Measurements from ENCODE around the gene CUEDC1. TPM values are rescaled to one million over a fixed set of nuclear protein-coding genes. Genes with fewer than 3 reads are reported as not detected.
A peak's percentile ranks its signal among the peaks of the same experiment; 100 is the strongest.

CUEDC1 gene
- polyA plus RNA-seq, 2 of the 4 experiments (the other 2 are of a cell fraction), result 44.3 to 90.6 TPM

GRCh38 chr17:57919918-57920317 is 35.3 kb downstream of the CUEDC1 start (continued):
- TF ChIP-seq RAD21 (conservative IDR thresholded peaks at IDR 0.05 in 1 of 2, IDR thresholded peaks at IDR 0.05 in 1 of 2) (no peak), ESRRA (IDR thresholded peaks at IDR 0.05; ENCODE audit: borderline replicate concordance, low read length) (no peak), E2F6 (IDR thresholded peaks at IDR 0.05; ENCODE audit: borderline replicate concordance, low read depth) (no peak), KDM1A (IDR thresholded peaks at IDR 0.05; ENCODE audit: low read depth) (no peak), FOSB (CRISPR knock-in tag; IDR thresholded peaks at IDR 0.05) (no peak), BHLHE40 (IDR thresholded peaks at IDR 0.05; ENCODE audit: low read depth, low read length) (no peak)

GRCh38 chr17:57918017-57918895 is 37.0 kb downstream of the CUEDC1 start:
- POLR2A ChIA-PET, result interaction anchor here (0.8 to 1.2 kb wide), 3 partner anchors 15 to 29 kb away, joined by 3 read pairs; no protein-coding TSS in a partner anchor
- no peak for FAIRE-seq
- CTCF ChIA-PET, result interaction anchor here (0.8 to 8.8 kb wide), 13 partner anchors 13 to 84 kb away, joined by 3 to 50 read pairs (median 5); no protein-coding TSS in a partner anchor
- 43% methylated on average over 5 of the region's 5 CpGs for WGBS (ENCODE audit: missing lambda C conversion rate)
- peaks cover 76% of the 10 kb centered on the region for H3K4me1 ChIP-seq
- H3K9me3 ChIP-seq, result no peaks in the 10 kb centered on the region
- peak; percentile 47; the same call in 1 of the 2 replicates for TF ChIP-seq GATA3 (IDR thresholded peaks at IDR 0.05; ENCODE audit: borderline replicate concordance)
- TF ChIP-seq TP53 (CRISPR knock-in tag; IDR thresholded peaks at IDR 0.05), result no peak
- 0 out of 5 replicates have a peak, but pooled peaks of 1 of the 2 experiments have one; percentile 24 for TF ChIP-seq JUN (IDR thresholded peaks at IDR 0.05)
- H3K4me3 ChIP-seq, result no peak overlapping the region
- H3K4me2 ChIP-seq, result peak overlapping the region; percentile 60
- ATAC-seq, result peak; percentile 16 to 57; a peak in 3 of 6 replicates
- no peak for DNase-seq (ENCODE audit: low read depth in 1 of 2, low spot score in 1 of 2)
- peak overlapping the region; percentile 56 to 74 for H3K27ac ChIP-seq

GRCh38 chr17:57916925-57917858 is 38.0 kb downstream of the CUEDC1 start:
- 82% methylated on average over 9 of the region's 9 CpGs for WGBS (ENCODE audit: missing lambda C conversion rate)
- H3K4me3 ChIP-seq, result no peak overlapping the region
- ChIA-PET POLR2A (interaction anchor here (0.8 to 1.2 kb wide), 3 partner anchors 14 to 30 kb away, joined by 3 read pairs; no protein-coding TSS in a partner anchor), CTCF (interaction anchor here (1.1 to 8.8 kb wide), 9 partner anchors 12 to 83 kb away, joined by 3 to 50 read pairs (median 7); no protein-coding TSS in a partner anchor)
- H3K9me3 ChIP-seq, result no peaks in the 10 kb centered on the region
- TF ChIP-seq NPAS2 (CRISPR knock-in tag; IDR thresholded peaks at IDR 0.05; ENCODE audit: borderline replicate concordance) (no peak), CBX8 (IDR thresholded peaks at IDR 0.05) (no peak), RAD21 (conservative IDR thresholded peaks at IDR 0.05 in 1 of 2, IDR thresholded peaks at IDR 0.05 in 1 of 2) (peak; percentile 35 to 55; a peak in 3 of 5 replicates), HDAC2 (IDR thresholded peaks at IDR 0.05) (0 out of 2 replicates have a peak, but pooled peaks have one; percentile 53), ZC3H11A (IDR thresholded peaks at IDR 0.05) (no peak), ZFP36 (IDR thresholded peaks at IDR 0.05; ENCODE audit: borderline replicate concordance, partially characterized antibody) (peak; percentile 60), KDM1A (IDR thresholded peaks at IDR 0.05; ENCODE audit: low read depth) (peak; percentile 93), CTCF (IDR thresholded peaks at IDR 0.05) (peak; percentile 28), SMC3 (IDR thresholded peaks at IDR 0.05) (peak; percentile 42; the same call in 2 of the 3 replicates), MAX (IDR thresholded peaks at IDR 0.05) (peak; percentile 50; the same call in 1 of the 2 replicates), HOXB13 (CRISPR knock-in tag; IDR thresholded peaks at IDR 0.05; ENCODE audit: low read depth) (no peak)
- FAIRE-seq (no peak), DNase-seq (ENCODE audit: low read depth in 1 of 2, low spot score in 1 of 2) (peak in 1 of 2 experiments; percentile 63), ATAC-seq (peak; percentile 25 to 53; a peak in 4 of 6 replicates)
- H3K27ac ChIP-seq, result peak overlapping the region; percentile 56 to 74
- peaks cover 76% of the 10 kb centered on the region for H3K4me1 ChIP-seq
- no peak overlapping the region for H3K4me2 ChIP-seq
